Astrocyte (in vitro differentiated cells and primary cell): ENCODE results near the gene EXOC6. TPM values are rescaled to one million over a fixed set of nuclear protein-coding genes. Genes with fewer than 3 reads are reported as not detected.

Source experiments
- DNase-seq: peaks from one replicate; pipeline ENCODE4 v3.0.0-alpha.2; 2010; ENCODE audit warnings: low read depth
- FAIRE-seq: peaks from 2 replicates; lab custom pipeline; 2011; peaks lifted over from hg19 to GRCh38; lab: Jason Lieb, UNC
- H2AFZ ChIP-seq: 2 replicates; pipeline ENCODE4 v1.6.0; 2012; ENCODE audit warnings: low read depth, low read length, inconsistent platforms
- H3K27ac ChIP-seq: 2 replicates; pipeline ENCODE4 v1.5.1; 2011; ENCODE audit warnings: low read depth, low read length, inconsistent platforms
- H3K27me3 ChIP-seq: 2 replicates; pipeline ENCODE4 v1.6.0; 2011; ENCODE audit warnings: low read length, inconsistent platforms; ENCODE audit not compliant: insufficient read depth
- H3K36me3 ChIP-seq: 2 replicates; pipeline ENCODE4 v1.5.1; 2011; ENCODE audit warnings: low read length, inconsistent platforms; ENCODE audit not compliant: insufficient read depth
- H3K4me1 ChIP-seq: 2 replicates; pipeline ENCODE4 v1.5.1; 2011; ENCODE audit warnings: low read length, inconsistent platforms; ENCODE audit not compliant: insufficient read depth
- H3K4me2 ChIP-seq: 2 replicates; pipeline ENCODE4 v1.6.0; 2012; ENCODE audit warnings: low read length, inconsistent platforms
- H3K4me3 ChIP-seq: 2 replicates; pipeline ENCODE4 v1.5.1; 2011; ENCODE audit warnings: low read depth, mild to moderate bottlenecking, low read length, inconsistent platforms; ENCODE audit not compliant: insufficient read depth
- H3K79me2 ChIP-seq: 2 replicates; pipeline ENCODE4 v1.6.0; 2012; ENCODE audit warnings: mild to moderate bottlenecking, low read length, inconsistent platforms; ENCODE audit not compliant: insufficient read depth
- H3K9ac ChIP-seq: 2 replicates; pipeline ENCODE4 v1.6.0; 2012; ENCODE audit warnings: mild to moderate bottlenecking, low read length, inconsistent platforms
- H3K9me3 ChIP-seq: 2 replicates; pipeline ENCODE4 v1.5.1; 2012; ENCODE audit warnings: low read depth, mild to moderate bottlenecking, low read length, inconsistent platforms; ENCODE audit not compliant: insufficient read depth
- H4K20me1 ChIP-seq: 2 replicates; pipeline ENCODE4 v1.6.0; 2012; ENCODE audit warnings: low read length, inconsistent platforms; ENCODE audit not compliant: insufficient read depth
- H3K27ac Mint-ChIP-seq: one replicate; pipeline ENCODE4 v1.8.0; 2021; ENCODE audit warnings: mild to moderate bottlenecking, mixed read lengths; ENCODE audit not compliant: unreplicated experiment
- H3K27me3 Mint-ChIP-seq: one replicate; pipeline ENCODE4 v1.8.0; 2021; ENCODE audit warnings: low read depth, mixed read lengths; ENCODE audit not compliant: unreplicated experiment
- H3K36me3 Mint-ChIP-seq: one replicate; pipeline ENCODE4 v1.8.0; 2021; ENCODE audit warnings: low read depth, mixed read lengths; ENCODE audit not compliant: unreplicated experiment
- H3K4me1 Mint-ChIP-seq: one replicate; pipeline ENCODE4 v1.8.0; 2021; ENCODE audit warnings: low read depth, mixed read lengths; ENCODE audit not compliant: unreplicated experiment
- H3K4me3 Mint-ChIP-seq: one replicate; pipeline ENCODE4 v1.8.0; 2021; ENCODE audit warnings: mild to moderate bottlenecking, moderate library complexity, mixed read lengths; ENCODE audit not compliant: unreplicated experiment
- H3K9me3 Mint-ChIP-seq: one replicate; pipeline ENCODE4 v1.8.0; 2021; ENCODE audit warnings: mild to moderate bottlenecking, mixed read lengths; ENCODE audit not compliant: unreplicated experiment
- EZH2 ChIP-seq: IDR thresholded peaks from 2 replicates; pipeline ENCODE4 v1.6.1; 2012; ENCODE audit warnings: mild to moderate bottlenecking, low read length, inconsistent platforms; ENCODE audit not compliant: insufficient read depth
- total RNA-seq: library from RNA; stranded (reverse); gene quantifications from 2 replicates; pipeline ENCODE4 v1.2.1, GENCODE V29; 2021
- TF ChIP-seq, protein P1 (sequence below): IDR thresholded peaks from 2 replicates; pipeline ENCODE4 v1.5.1; 2011; ENCODE audit warnings: low read depth, mild to moderate bottlenecking, inconsistent platforms, low read length, moderate library complexity; ENCODE audit not compliant: insufficient read depth

Gene EXOC6
- total RNA-seq, 1 donor from 2014 or later: 4.9 TPM

DNA sequence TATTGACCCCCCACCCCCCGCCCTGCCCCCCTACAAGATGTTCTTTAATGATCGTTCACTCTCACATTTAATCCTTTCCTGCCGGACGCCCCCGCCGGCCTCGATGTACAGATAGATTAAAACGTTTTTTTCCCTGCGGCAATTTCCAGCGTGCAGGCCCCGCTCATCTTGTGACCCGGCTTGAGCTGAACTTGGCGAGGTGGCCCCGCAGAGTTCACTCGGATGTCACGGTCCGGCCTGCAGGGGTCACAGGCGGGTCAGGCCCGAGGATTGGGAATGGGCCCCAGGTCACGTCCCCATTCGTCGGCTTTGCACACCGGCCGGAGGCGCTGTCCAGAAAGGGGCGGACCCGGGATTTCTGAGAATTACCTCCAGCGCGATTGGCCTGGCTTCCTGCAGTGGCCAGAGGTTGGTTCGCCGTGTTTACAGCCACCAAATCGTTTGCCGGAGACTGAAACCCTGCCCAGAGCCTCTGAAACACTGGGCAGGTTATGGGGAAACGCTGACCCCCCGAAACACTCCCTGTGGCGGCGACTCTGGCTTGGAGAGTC lies 223.4 kb downstream of the EXOC6 start:
- Histone ChIP-seq H3K27ac (no peak overlapping the region), H3K9me3 (no peaks in the 10 kb centered on the region), H3K9ac (no peak overlapping the region), H3K4me3 (peak overlapping the region; percentile 29), H4K20me1 (no peaks in the 10 kb centered on the region), H3K4me1 (peaks cover 23% of the 10 kb centered on the region), H3K36me3 (no peaks in the 10 kb centered on the region), H3K4me2 (peak overlapping the region; percentile 75), H3K27me3 (peaks cover 90% of the 10 kb centered on the region), H2AFZ (no peak overlapping the region), H3K79me2 (no peaks in the 10 kb centered on the region)
- TF ChIP-seq EZH2: no peak
- TF ChIP-seq, protein P1, sequence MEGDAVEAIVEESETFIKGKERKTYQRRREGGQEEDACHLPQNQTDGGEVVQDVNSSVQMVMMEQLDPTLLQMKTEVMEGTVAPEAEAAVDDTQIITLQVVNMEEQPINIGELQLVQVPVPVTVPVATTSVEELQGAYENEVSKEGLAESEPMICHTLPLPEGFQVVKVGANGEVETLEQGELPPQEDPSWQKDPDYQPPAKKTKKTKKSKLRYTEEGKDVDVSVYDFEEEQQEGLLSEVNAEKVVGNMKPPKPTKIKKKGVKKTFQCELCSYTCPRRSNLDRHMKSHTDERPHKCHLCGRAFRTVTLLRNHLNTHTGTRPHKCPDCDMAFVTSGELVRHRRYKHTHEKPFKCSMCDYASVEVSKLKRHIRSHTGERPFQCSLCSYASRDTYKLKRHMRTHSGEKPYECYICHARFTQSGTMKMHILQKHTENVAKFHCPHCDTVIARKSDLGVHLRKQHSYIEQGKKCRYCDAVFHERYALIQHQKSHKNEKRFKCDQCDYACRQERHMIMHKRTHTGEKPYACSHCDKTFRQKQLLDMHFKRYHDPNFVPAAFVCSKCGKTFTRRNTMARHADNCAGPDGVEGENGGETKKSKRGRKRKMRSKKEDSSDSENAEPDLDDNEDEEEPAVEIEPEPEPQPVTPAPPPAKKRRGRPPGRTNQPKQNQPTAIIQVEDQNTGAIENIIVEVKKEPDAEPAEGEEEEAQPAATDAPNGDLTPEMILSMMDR: no peak
- H3K4me1 Mint-ChIP-seq: peaks cover 10% of the 10 kb centered on the region
- no peak overlapping the region for H3K27ac Mint-ChIP-seq
- peaks cover 85% of the 10 kb centered on the region for H3K27me3 Mint-ChIP-seq
- no peak for DNase-seq
- peaks cover 3% of the 10 kb centered on the region for H3K36me3 Mint-ChIP-seq
- H3K9me3 Mint-ChIP-seq: peaks cover 9% of the 10 kb centered on the region
- no peak for FAIRE-seq
- H3K4me3 Mint-ChIP-seq: peak overlapping the region; percentile 27

DNA sequence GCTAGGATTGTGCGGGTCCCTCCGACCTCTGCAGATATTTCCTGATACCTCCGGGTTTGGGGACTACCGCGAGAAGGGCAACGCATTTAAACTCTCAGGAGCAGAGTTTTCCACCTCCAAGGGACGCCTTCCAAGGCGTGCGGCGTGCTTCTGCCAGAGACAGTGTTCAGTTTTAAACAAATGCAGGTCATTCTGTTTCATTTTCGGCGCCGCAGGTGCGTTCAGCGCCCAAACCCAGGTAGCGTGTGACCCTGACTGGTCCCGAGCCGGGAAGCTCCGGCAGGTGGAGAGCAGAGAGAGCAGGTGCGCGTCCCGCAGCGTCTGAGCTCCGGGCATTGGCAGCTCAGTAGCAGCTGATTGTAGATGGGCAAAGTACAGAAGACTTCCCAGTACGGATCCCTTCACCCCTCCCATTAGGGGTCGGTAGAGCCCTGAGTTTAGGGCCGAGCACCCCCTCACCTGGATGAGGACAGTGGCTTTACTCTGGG lies 223.9 kb downstream of the EXOC6 start:
- Histone ChIP-seq H3K9me3 (no peaks in the 10 kb centered on the region), H4K20me1 (no peaks in the 10 kb centered on the region), H3K4me3 (no peak overlapping the region), H3K79me2 (no peaks in the 10 kb centered on the region), H3K27ac (no peak overlapping the region), H3K4me1 (peaks cover 23% of the 10 kb centered on the region), H3K27me3 (peaks cover 88% of the 10 kb centered on the region), H2AFZ (no peak overlapping the region), H3K36me3 (no peaks in the 10 kb centered on the region), H3K9ac (no peak overlapping the region), H3K4me2 (peak overlapping the region; percentile 75)
- H3K4me3 Mint-ChIP-seq: peak overlapping the region; percentile 42
- TF ChIP-seq EZH2: peak; percentile 81
- TF ChIP-seq, protein P1: no peak
- H3K9me3 Mint-ChIP-seq: peaks cover 9% of the 10 kb centered on the region
- no peak for FAIRE-seq
- H3K27ac Mint-ChIP-seq: no peak overlapping the region
- H3K4me1 Mint-ChIP-seq: peaks cover 11% of the 10 kb centered on the region
- H3K27me3 Mint-ChIP-seq: peaks cover 84% of the 10 kb centered on the region
- H3K36me3 Mint-ChIP-seq: peaks cover 3% of the 10 kb centered on the region
- DNase-seq: no peak

DNA sequence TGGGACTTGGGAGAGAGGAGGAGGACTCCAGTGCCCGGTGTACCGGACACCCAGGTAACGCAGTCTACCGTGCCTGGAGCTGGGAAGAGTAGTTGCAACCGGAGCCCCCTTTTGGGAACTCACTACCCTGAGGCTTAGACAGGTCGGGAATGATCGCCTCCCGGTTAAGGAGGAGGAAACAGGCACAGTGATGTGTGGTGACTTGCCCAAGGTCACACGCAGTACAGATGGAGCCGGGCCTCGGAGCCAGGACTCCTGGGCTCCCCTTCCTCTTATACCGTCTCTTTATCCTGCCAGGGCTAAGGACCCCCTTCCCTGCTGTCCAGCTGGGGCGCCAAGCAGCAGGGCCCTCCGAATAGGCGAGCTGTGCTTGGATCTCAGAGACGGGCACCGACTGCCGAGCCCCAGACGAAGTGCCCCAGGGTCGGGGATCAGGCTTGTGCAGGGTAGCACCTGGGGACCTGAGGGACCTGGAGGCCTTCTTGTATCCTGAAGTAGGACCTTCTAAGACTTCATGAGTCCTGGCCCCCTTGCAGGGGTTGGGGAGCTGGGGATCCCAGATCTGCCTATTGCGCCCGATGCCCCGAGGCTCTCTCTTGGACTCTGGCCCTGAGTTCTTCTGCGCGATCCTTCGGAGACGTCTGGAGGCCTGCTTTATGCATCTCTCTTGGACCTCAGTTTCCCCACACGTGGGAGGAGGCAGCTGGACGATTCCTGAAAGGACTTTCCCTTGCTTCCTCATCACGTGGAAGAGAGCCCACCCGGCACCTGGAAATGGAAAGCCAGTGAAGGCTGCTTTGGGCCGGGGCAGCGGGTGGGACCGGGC lies 224.6 kb downstream of the EXOC6 start:
- peaks cover 23% of the 10 kb centered on the region for H3K4me1 ChIP-seq
- no peaks in the 10 kb centered on the region for H3K36me3 ChIP-seq
- H3K4me2 ChIP-seq: peak overlapping the region; percentile 75
- no peak overlapping the region for H3K27ac ChIP-seq
- H3K4me3 ChIP-seq: no peak overlapping the region
- no peak overlapping the region for H3K9ac ChIP-seq
- peaks cover 83% of the 10 kb centered on the region for H3K27me3 Mint-ChIP-seq
- no peaks in the 10 kb centered on the region for H4K20me1 ChIP-seq
- H3K36me3 Mint-ChIP-seq: peaks cover 3% of the 10 kb centered on the region
- no peaks in the 10 kb centered on the region for H3K9me3 ChIP-seq
- TF ChIP-seq, protein P1: no peak
- TF ChIP-seq EZH2: peak; percentile 91
- H3K27ac Mint-ChIP-seq: no peak overlapping the region
- H2AFZ ChIP-seq: no peak overlapping the region
- H3K79me2 ChIP-seq: no peaks in the 10 kb centered on the region
- no peak overlapping the region for H3K4me3 Mint-ChIP-seq
- H3K9me3 Mint-ChIP-seq: peaks cover 9% of the 10 kb centered on the region
- H3K27me3 ChIP-seq: peaks cover 85% of the 10 kb centered on the region
- FAIRE-seq: no peak
- H3K4me1 Mint-ChIP-seq: peaks cover 11% of the 10 kb centered on the region
- DNase-seq: no peak
